Common myeloid progenitor, CD34-positive (primary cell): ENCODE results near the gene ZFHX3.

Experiments
- CTCF ChIA-PET: fragments of 350-600 bp; sonication (Branson Sonifier 250); formaldehyde crosslinking; loops from one replicate; lab custom pipeline; 2021; ENCODE audit warnings: antibody characterized with exemption; lab: Charles Lee
- POLR2A ChIA-PET: fragments of 350-600 bp; sonication (Branson Sonifier 250); formaldehyde crosslinking; loops from one replicate; lab custom pipeline; 2021; ENCODE audit warnings: antibody characterized with exemption; lab: Charles Lee
- DNase-seq, 3 donors: peaks; one replicate each; pipeline versions ENCODE4 v3.0.0 to v3.0.0-alpha.2; 2013
- H3K27ac ChIP-seq, 2 experiments: 1 replicate in 1 of 2; 2 replicates in 1 of 2; pipeline ENCODE4 v1.7.0; 2013; ENCODE audit warnings: inconsistent platforms in 2 of 2, low read length in 2 of 2, mild to moderate bottlenecking in 2 of 2, low read depth in 1 of 2, moderate library complexity in 1 of 2; ENCODE audit not compliant: severe bottlenecking in 2 of 2, insufficient read depth in 1 of 2, poor library complexity in 1 of 2
- H3K27me3 ChIP-seq, 5 experiments: replicated peaks in 2 of 5; 1 replicate in 3 of 5; 2 replicates in 2 of 5; pipeline versions ENCODE4 v1.6.1 to v1.7.0; 2013; ENCODE audit warnings: low read length in 4 of 5, mild to moderate bottlenecking in 2 of 5, moderate library complexity in 2 of 5, inconsistent platforms in 1 of 5; ENCODE audit not compliant: insufficient read depth in 5 of 5, control insufficient read depth in 4 of 5
- H3K36me3 ChIP-seq, 4 experiments: 1 replicate in 2 of 4; 2 replicates in 2 of 4; pipeline versions ENCODE4 v1.6.1 to v1.7.0; 2013; ENCODE audit warnings: low read length in 3 of 4, control low read depth in 1 of 4, mild to moderate bottlenecking in 1 of 4; ENCODE audit not compliant: control insufficient read depth in 4 of 4, insufficient read depth in 4 of 4
- H3K4me1 ChIP-seq, 4 experiments: 1 replicate in 3 of 4; 2 replicates in 1 of 4; pipeline versions ENCODE4 v1.6.1 to v1.7.1; 2013; ENCODE audit warnings: low read length in 3 of 4, mild to moderate bottlenecking in 3 of 4, control low read depth in 1 of 4, inconsistent platforms in 1 of 4, moderate library complexity in 1 of 4; ENCODE audit not compliant: control insufficient read depth in 4 of 4, insufficient read depth in 4 of 4; ENCODE audit errors: control extremely low read depth in 1 of 4
- H3K4me3 ChIP-seq, 7 experiments: 1 replicate in 4 of 7; 2 replicates in 3 of 7; pipeline versions ENCODE4 v1.5.1 to v1.7.0; 2013; ENCODE audit warnings: mild to moderate bottlenecking in 7 of 7, low read length in 6 of 7, moderate library complexity in 6 of 7, inconsistent platforms in 2 of 7, low read depth in 2 of 7, control low read depth in 1 of 7; ENCODE audit not compliant: insufficient read depth in 4 of 7, control insufficient read depth in 1 of 7; ENCODE audit errors: extremely low read depth in 1 of 7
- H3K9me3 ChIP-seq, 5 experiments: 1 replicate in 4 of 5; 2 replicates in 1 of 5; pipeline versions ENCODE4 v1.6.1 to v1.7.1; 2013; ENCODE audit warnings: low read length in 4 of 5, mild to moderate bottlenecking in 2 of 5, inconsistent platforms in 1 of 5, low read depth in 1 of 5, moderate library complexity in 1 of 5; ENCODE audit not compliant: control insufficient read depth in 4 of 5, insufficient read depth in 2 of 5; ENCODE audit errors: control extremely low read depth in 1 of 5
- WGBS: methylation state at CpG from one replicate; pipeline ENCODE4 v1.1.5; 2013; ENCODE audit not compliant: insufficient coverage; 5-methylcytosine and 5-hydroxymethylcytosine counted together

ZFHX3 gene

GRCh38 chr16:73031984-73032383 lies 15.9 kb downstream of the ZFHX3 start:
- Histone ChIP-seq H3K9me3 (no peaks in the 10 kb centered on the region), H3K36me3 (no peaks in the 10 kb centered on the region)

GRCh38 chr16:73031155-73031866 lies 16.6 kb downstream of the ZFHX3 start:
- Histone ChIP-seq H3K9me3 (no peaks in the 10 kb centered on the region), H3K27ac (no peak overlapping the region), H3K36me3 (no peaks in the 10 kb centered on the region), H3K4me1 (peaks cover 1 to 40% (median 32%) of the 10 kb centered on the region in 4 experiments), H3K27me3 (no peaks in the 10 kb centered on the region), H3K4me3 (no peak overlapping the region)
- ChIA-PET CTCF (interaction anchor here (0.6 to 1.3 kb wide), 3 partner anchors 132 to 220 kb away, joined by 3 read pairs; no protein-coding TSS in a partner anchor), POLR2A (no interaction called here)
- 89% methylated on average over 13 of the region's 21 CpGs for WGBS
- DNase-seq = no peak

More at GRCh38 chr16:73031984-73032383, 15.9 kb downstream of the ZFHX3 start:
- POLR2A ChIA-PET = no interaction called here
- no peak overlapping the region for H3K27ac ChIP-seq
- peak overlapping the region in 1 of 7 experiments; percentile 8 for H3K4me3 ChIP-seq
- no peak for DNase-seq
- peaks cover 1 to 47% (median 39%) of the 10 kb centered on the region in 4 experiments for H3K4me1 ChIP-seq
- 96% methylated on average over 8 of the region's 9 CpGs for WGBS
- CTCF ChIA-PET = interaction anchor here (0.6 to 1.8 kb wide), 4 partner anchors 12 to 131 kb away, joined by 3 read pairs; no protein-coding TSS in a partner anchor
- no peaks in the 10 kb centered on the region for H3K27me3 ChIP-seq

GRCh38 chr16:73028721-73029361 lies 19.1 kb downstream of the ZFHX3 start:
- ChIA-PET CTCF (no interaction called here), POLR2A (no interaction called here)
- no peak overlapping the region for H3K4me3 ChIP-seq
- WGBS = 92% methylated on average over 4 of the region's 9 CpGs
- no peak overlapping the region for H3K27ac ChIP-seq
- no peaks in the 10 kb centered on the region for H3K36me3 ChIP-seq
- H3K4me1 ChIP-seq = peaks cover 0 to 21% (median 15%) of the 10 kb centered on the region in 4 experiments
- no peaks in the 10 kb centered on the region for H3K9me3 ChIP-seq
- no peak for DNase-seq
- H3K27me3 ChIP-seq = no peaks in the 10 kb centered on the region

GRCh38 chr16:73028263-73028662 lies 19.7 kb downstream of the ZFHX3 start:
- peaks cover 0 to 18% (median 12%) of the 10 kb centered on the region in 4 experiments for H3K4me1 ChIP-seq
- no peak for DNase-seq
- H3K36me3 ChIP-seq = no peaks in the 10 kb centered on the region
- H3K9me3 ChIP-seq = no peaks in the 10 kb centered on the region
- H3K4me3 ChIP-seq = no peak overlapping the region
- ChIA-PET CTCF (no interaction called here), POLR2A (no interaction called here)
- no peak overlapping the region for H3K27ac ChIP-seq
- no peaks in the 10 kb centered on the region for H3K27me3 ChIP-seq
- 100% methylated on average over 8 of the region's 9 CpGs for WGBS

GRCh38 chr16:73027685-73028111 lies 20.2 kb downstream of the ZFHX3 start:
- H3K27ac ChIP-seq = no peak overlapping the region
- no peaks in the 10 kb centered on the region for H3K27me3 ChIP-seq
- no peaks in the 10 kb centered on the region for H3K9me3 ChIP-seq
- no peaks in the 10 kb centered on the region for H3K36me3 ChIP-seq
- WGBS = 99% methylated on average over 9 of the region's 10 CpGs
- DNase-seq = no peak
- H3K4me1 ChIP-seq = peaks cover 0 to 12% (median 7%) of the 10 kb centered on the region in 4 experiments
- ChIA-PET POLR2A (no interaction called here), CTCF (interaction anchor here (0.6 kb wide), 1 partner anchor 33 kb away, joined by 3 read pairs; no protein-coding TSS in a partner anchor)
- no peak overlapping the region for H3K4me3 ChIP-seq

- Histone ChIP-seq H3K4me3 (no peak overlapping the region), H3K27ac (no peak overlapping the region), H3K9me3 (no peaks in the 10 kb centered on the region), H3K4me1 (peaks cover 0 to 6% (median 1%) of the 10 kb centered on the region in 4 experiments), H3K36me3 (no peaks in the 10 kb centered on the region), H3K27me3 (no peaks in the 10 kb centered on the region)
- 97% methylated on average over 9 of the region's 13 CpGs for WGBS
- ChIA-PET CTCF (interaction anchor here (0.6 kb wide), 1 partner anchor 33 kb away, joined by 3 read pairs; no protein-coding TSS in a partner anchor), POLR2A (interaction anchor here (0.6 kb wide), 1 partner anchor 296 kb away, joined by 3 read pairs; no protein-coding TSS in a partner anchor)
- no peak for DNase-seq
Observed at GRCh38 chr16:73026754-73027684, 20.9 kb downstream of the ZFHX3 start.
